NB4 (cell line): ENCODE measurements around the gene MRPS18C.
"Not testable (repeated sequence)": the region's sequence is repeated elsewhere in the genome, so short reads cannot be mapped to it uniquely, and the experiment has no call there.

Experiments
- DNase-seq: peaks from one replicate; pipeline ENCODE4 v3.0.0; 2010; ENCODE audit warnings: low read depth
- H3K4me3 ChIP-seq: one replicate; pipeline ENCODE4 v1.5.1; 2011; ENCODE audit warnings: mild to moderate bottlenecking, low read depth, low read length, moderate library complexity
- CTCF ChIP-seq: IDR thresholded peaks from one replicate; pipeline ENCODE4 v1.5.1; 2012; ENCODE audit warnings: low read depth, low read length
- MYC ChIP-seq: IDR thresholded peaks from 2 replicates; pipeline ENCODE4 v1.6.1; 2011; ENCODE audit warnings: low read depth, low read length
- POLR2A ChIP-seq: IDR thresholded peaks from 2 replicates; pipeline ENCODE4 v1.6.1; 2011; ENCODE audit warnings: mild to moderate bottlenecking; ENCODE audit not compliant: insufficient read length; ENCODE audit errors: extremely low read depth
- TF ChIP-seq, protein P1 (sequence below): IDR thresholded peaks from 2 replicates; pipeline ENCODE4 v1.6.1; 2011; ENCODE audit warnings: low read depth, low read length

The MRPS18C gene

DNA sequence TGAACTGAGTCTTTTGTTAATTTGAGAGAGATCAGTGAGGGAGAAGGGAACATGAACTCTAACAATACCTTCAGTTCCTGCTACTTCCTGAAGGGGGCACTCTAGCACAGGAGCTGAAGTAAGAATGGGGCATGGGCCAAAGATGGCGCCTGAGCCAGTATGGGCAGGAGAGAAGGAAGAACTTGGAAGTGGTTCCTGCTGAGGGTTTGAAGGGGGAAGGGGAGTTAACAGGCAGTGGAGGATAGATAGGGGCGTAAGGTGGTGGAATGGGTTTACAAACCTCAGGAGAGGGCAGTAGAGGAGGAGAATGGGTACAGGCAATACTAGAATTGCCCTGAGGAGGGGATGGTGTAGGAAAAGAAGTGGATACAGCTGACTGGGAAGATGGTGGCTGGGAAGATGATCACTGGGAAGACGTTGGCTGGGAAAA is 53.3 kb downstream of the MRPS18C start:
- H3K4me3 ChIP-seq, result not testable (repeated sequence)
- DNase-seq, result peak; percentile 76
- peak; percentile 65 for TF ChIP-seq CTCF

DNA sequence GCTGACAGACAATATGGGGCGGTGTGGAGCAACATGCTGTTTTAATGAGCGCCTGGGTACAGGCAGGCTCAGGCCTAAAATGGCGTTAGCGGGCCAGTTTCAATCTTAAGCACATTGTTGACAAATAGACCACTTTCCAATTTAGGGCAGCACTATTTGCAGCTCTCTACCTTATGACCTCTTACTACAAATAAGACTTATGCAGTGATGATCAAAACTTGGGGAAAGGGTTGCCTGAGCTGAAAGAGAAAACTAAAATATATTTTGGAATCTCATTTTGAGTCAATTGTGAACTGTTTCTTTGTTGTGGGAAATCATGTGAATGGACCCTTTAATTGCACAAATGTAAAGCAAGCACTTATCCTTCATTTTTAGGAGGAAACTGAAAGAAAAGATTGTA is 54.6 kb downstream of the MRPS18C start:
- TF ChIP-seq POLR2A (no peak), MYC (no peak), CTCF (no peak)
- TF ChIP-seq, protein P1, sequence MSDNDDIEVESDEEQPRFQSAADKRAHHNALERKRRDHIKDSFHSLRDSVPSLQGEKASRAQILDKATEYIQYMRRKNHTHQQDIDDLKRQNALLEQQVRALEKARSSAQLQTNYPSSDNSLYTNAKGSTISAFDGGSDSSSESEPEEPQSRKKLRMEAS, result no peak
- no peak overlapping the region for H3K4me3 ChIP-seq
- no peak for DNase-seq
